SHP77 (cell line): ENCODE results near the gene PSMC2.
"Not testable (repeated sequence)": the region's sequence is repeated elsewhere in the genome, so short reads cannot be mapped to it uniquely, and the experiment has no call there.

Experiments
- DNase-seq, 2 experiments: peaks; one replicate each; lab custom pipeline; 2025; lab: John Stamatoyannopoulos, UW

The PSMC2 gene

DNA sequence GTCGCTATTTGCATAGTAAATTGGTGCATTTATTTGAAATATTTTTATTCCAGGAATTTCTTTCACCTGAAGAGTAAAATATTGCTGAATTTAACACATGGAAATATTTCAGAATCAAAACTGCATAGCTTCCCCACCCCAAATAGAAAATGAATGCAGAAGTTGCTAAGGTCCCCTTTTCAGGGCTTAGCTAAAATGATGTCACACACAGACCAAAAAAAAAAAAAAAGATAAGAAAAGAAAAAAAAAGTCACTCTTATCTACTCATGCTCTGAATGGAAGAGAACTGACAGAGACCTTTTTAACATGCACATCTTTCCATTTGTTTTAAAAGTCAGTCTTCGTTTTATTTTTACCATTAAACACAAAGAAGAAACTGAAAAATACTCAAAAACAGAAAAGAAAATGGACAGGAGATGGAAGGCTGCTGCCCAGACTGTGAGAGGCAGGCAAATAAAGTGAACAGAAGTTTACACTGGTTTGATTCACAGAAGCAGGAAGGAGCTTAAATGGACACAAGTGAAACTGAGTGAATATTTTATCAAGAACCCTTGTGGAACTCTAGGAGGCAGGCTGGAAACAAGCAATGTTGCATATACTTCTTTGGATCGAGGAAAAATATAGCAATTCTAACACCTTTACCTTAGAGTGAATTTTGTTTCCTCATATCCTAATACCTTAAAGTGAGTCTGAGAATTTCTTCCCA, 32.0 kb downstream of the PSMC2 start:
- DNase-seq = no peak

DNA sequence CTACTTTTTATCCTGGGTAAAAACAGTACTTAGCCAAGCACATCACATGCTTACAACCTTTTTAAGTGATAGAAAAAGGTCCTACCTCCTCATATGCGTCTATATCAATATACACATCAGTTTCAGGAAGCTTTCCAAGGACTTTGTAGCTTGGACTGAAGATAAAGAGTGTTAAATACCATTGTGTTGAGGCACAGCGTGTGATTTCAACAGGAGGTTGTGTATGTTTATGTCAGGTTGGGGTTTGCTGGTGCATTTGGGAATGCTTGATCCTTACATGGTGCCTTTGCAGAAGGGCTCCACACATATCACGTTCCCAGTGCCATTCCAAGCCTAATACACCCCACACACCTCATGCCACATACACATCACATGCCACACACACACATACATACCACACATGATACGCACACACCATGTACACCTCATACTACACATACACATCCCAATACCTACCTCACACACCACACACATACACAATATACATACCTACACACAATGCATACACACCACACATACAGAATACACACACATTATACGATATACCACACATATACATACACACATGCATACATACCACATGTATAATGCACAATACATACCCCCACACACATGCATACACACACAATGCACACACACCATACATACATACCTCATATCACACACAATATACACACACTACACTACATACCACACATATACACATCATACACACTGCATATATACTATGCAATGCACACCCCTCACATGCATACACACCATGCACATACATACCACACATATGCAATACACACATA, 33.1 kb downstream of the PSMC2 start:
- no peak for DNase-seq

DNA sequence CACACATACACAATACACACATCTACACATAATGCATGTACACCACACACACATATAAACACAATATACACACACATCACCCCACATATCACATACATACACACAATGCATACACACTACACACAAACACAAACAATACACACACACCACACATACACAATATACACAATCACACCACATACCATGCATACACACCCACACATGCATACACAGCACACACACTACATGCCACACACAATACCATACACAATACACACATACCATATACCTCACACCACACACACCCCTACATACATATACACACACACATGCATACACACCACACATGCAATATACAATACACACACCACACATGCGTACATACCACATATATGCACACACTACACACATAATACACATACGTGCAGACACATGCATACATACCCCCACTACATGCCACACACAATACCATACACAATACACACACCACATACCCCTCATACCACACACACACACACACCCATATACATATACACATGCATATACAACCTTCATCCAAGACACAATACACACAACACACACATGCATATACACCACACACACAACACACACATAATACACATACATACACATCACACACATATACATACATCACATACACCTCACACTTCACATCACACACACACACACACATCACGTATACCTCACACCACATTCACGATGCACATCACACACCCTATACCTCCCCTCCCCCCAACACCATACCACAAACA, 34.0 kb downstream of the PSMC2 start:
- DNase-seq = no peak

DNA sequence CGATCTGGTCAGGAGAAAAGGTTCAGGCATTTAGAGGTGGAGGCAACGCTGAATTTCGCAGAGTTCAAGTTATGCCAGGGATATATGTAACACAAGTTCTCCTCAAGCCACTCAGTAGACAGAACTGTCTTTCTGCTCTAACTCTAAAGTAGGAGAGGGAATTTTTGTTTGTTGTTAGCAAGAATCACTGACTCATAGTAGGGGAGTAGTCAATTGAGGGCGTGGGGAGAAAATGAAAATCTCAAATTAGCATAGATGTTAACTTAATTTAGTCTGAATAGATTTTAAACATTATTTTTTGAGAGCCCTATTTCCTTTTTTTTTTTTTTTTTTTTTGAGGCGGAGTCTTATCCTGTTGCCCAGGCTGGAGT, 34.6 kb downstream of the PSMC2 start:
- no peak for DNase-seq

DNA sequence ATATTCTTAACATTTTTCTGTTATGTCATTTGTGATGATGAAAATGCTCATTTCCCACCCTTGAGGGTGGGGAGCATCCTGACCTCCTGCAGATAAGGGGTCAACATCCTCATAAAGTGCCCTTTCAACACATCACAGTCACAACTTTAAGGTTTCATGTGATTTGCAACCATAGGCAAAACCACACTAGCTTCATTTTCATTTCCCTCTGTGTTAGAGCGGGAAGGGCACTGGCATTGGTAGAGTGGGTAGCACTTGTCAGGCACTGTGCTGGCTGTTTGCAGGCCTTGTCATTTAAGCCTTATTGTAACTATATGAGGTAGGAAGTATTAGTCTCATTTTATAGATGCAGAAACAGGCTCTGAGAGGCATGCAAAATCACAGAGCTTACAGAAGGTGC, 39.8 kb downstream of the PSMC2 start:
- DNase-seq = no peak

DNA sequence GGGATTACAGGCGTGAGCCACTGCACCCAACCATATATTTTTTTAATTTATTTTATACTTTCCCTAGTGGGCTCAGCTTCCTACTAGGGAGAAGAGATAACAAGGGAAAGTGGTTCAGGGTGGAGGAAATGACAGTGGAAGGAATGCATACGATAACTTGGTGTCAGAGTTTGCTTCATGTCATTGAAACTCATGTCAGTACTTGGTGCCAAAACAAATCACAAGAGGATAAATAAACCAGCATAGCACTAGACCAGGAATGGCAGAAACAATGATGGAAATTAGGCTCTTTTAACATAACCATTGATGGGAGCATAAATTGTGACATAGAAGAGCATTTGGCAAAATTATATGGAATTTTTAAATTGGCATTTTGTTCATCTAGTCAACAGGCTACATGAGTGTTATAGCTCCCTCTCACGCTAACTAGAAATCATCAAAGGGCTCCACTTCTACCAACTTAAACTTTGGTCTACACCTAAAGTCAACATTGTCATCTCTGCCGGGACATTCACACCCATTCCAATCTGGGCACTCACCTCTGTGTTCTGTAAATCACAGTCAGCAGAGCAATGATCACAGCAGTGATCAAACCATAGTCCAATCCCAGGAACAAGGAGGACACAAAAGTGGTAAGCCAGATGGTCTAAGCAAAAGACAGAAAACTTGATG, 41.2 kb downstream of the PSMC2 start:
- DNase-seq = no peak

DNA sequence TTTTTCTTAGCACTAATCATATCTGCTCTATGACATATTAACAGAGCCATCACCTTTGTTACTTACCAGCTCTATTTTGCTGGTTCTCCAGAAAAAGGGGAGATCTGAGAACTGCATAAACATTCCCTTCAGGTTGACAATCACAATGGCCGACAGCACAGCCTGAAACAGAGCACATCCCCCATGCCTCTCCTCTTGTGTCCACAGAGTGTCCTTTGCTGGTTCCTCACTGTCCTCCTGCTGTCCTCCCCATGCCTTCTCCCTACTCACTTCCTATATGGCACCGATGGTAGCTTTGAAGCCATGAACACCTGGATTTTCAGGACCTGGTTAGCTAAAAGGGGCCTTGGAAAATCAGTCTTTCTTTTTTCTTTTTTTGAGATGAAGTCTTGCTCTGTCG, 41.8 kb downstream of the PSMC2 start:
- no peak for DNase-seq

DNA sequence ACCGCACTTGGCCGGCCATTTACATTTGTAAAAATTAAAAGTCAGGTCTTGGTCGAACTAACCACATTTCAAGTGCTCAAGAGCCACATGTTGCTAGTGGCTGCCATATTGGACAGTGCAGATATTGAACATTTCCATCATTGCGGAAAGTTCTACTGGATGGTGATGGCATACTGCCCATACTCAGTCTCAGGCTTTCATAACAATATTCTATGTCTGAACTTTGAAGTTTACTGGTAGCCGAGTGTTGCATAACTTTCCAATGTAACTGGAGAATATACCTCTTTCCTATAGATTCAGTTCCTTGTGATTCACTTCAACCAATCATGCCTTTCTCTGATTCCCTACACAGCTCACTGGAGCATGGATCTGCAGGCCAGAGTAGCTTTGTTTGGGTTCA, 43.7 kb downstream of the PSMC2 start:
- DNase-seq = no peak

DNA sequence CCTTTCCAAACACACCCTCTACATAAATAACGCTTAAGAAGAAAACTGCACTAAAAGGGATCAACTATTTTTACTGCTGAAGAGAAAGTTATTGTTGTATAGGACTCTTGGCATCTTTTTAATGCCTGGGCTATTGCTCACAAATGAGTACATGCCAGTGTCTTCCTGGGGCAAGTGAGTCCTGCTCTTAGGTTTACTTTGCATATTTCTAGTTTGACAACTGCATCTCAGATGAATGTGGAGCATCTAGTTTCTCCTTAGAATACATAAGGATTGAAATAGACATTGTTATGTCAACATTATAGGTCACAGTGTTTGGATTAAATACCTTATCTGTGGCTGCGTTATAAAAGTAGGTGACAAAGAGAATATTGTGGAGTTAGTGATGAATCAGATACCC, 44.5 kb downstream of the PSMC2 start:
- no peak for DNase-seq

DNA sequence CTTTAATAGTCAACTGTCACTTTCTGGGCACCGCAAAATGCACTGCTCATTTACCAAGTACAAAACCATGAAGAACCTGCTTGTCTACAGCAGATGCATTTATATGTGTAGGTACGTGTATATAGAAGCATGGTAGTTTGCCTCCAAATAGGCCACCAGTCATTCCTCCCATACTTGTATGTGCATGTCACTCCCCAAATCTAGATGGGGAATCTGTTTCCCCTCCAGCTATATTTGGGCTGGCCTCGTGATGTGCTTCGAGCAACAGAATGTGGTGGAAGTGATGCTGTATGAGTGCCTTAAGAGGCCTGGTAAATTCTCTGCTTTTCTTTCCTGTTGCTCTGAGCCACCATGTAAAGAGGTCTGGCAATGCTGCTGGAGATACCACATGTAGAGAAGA, 47.1 kb downstream of the PSMC2 start:
- no peak for DNase-seq

DNA sequence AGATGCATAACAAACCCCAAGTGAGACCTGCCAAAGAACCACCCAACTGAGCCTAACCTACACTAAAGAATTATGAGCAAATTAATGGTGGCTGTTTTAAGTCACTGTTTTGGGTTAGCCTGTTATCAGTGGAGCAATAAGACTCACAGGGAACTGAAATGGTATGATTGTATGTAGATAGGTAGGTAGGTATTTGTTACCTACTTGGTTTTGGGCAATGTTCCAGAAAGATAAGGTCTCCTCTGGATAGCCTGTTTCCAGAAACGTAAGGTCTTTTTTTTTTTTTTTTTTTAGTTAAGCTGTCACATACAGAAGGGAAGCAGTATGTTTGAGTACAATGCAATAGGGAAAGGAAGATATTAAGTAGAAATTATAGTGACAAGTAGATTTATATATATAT, 47.6 kb downstream of the PSMC2 start:
- no peak for DNase-seq

DNA sequence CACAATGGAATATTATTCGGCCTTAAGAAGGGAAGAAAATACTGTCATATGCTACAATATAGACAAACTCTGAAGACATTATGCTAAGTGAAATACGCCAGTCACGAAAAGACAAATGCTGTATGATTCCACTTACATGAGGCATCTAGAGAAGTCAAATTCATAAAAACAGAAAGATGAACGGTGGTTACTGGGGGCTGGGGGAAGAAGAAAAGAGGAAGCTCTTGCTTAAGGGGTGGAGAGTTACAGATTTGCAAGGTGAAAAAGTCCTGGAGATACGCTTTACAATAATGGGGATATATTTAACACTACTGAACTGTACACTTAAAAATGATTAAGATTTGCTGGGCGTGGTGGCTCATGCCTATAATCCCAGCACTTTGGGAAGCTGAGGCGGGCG, 49.0 kb downstream of the PSMC2 start:
- DNase-seq = no peak

DNA sequence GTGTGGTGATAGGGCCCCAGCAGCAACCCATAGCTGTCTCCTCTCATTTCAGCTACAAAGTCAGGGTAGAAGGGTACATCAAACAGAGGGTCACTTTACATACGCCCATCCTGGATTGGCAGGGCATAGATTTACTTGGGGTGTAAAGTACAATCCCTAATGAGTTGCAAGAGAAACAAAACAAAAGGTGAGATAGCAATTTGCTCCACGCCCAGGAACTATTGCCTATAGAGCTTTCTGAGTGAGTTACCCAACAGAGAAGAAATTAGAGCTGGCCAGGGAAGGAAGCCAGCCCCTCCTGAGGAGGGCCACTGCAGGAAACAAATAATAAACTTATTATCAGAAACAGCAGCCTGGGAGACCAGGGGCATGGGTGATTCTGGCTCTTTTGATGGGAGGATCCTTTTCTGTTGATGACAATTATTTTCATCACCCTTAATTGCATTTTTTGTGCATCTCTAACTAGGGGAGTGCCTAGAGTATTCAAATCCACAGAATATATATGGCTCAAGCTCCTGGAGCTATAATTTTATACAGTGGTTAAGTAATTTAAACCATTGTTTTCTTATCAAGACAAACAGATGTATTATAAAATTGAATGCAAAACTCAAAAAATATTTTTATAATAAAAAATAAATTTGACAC, 51.2 kb downstream of the PSMC2 start:
- no peak for DNase-seq

DNA sequence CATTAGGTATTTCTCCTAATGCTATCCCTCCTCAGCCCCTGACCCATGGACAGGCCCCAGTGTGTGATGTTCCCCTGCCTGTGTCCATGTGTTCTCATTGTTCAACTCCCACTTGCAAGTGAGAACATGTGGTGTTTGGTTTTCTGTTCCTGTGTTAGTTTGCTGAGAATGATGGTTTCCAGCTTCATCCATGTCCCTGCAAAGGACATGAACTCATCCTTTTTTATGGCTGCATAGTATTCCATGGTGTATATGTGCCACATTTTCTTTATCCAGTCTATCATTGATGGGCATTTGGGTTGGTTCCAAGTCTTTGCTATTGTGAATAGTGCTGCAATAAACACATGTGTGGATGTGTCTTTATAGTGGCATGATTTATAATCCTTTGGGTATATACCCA, 52.2 kb downstream of the PSMC2 start:
- not testable (repeated sequence) for DNase-seq

DNA sequence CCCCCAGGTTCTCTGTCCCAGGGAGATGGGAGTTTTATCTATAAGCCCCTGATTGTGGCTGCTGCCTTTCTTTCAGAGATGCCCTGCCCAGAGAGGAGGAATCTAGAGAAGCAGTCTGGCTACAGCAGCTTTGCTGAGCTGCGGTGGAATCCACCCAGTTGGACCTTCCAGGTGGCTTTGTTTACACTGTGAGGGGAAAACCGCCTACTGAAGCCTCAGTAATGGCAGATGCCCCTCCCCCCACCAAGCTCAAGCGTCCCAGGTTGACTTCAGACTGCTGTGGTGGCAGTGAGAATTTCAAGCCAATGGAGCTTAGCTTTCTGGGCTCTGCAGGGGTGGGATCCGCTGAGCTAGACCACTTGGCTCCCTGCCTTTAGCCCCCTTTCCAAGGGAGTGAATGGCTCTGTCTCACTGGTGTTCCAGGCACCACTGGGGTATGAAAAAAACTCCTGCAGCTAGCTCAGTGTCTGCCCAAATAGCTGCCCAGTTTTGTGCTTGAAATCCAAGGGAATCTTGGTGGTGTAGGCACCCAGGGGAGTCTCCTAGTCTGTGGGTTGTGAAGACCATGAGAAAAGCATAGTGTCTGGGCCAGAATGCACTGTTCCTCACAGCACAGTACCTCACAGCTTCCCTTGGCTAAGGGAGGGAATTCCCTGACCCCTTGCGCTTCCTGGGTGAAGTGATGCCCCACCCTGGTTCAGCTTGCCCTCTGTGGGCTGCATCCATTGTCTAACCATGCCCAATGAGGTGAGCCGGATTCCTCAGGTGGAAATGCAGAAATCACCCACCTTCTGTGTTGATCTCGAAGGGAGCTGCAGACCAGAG, 58.6 kb downstream of the PSMC2 start:
- DNase-seq = peak in 1 of 2 experiments; percentile 1

DNA sequence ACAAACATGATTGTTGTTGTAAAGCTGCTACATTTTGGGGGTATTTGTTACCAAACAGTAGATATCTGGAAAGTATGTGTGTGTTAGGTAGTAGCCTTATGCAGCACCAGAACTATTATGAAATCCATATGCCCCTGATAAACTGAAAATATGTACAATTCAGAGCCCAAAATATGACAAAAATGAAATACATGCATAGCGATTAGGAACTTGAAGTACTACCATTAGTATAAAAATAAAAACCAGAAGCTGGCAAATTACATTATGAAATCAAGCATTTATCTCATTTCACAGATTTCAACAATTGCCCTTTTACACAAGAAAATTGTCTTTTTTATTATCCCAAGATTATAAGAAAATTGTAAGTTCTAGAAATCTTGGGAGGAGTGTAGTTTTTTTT, 64.7 kb downstream of the PSMC2 start:
- no peak for DNase-seq

DNA sequence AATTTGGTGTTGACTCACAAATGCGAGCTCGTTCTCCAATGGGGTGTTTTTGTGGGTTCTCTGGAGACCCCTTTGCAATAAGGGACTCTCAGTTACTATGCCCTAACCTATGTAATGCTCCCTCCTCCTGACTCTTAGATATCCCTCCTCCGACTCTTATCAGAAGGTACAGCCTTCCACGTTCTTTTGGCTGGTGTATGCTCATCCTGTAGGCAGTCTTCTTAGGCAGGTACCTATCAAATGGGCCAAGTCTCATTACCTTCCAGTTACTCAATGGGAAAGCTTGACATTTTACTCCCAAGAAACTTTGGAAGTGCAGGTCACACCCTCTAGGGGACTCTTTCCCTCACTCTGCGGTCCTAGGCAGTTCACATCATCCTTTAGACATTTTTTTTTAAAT, 66.0 kb downstream of the PSMC2 start:
- no peak for DNase-seq

DNA sequence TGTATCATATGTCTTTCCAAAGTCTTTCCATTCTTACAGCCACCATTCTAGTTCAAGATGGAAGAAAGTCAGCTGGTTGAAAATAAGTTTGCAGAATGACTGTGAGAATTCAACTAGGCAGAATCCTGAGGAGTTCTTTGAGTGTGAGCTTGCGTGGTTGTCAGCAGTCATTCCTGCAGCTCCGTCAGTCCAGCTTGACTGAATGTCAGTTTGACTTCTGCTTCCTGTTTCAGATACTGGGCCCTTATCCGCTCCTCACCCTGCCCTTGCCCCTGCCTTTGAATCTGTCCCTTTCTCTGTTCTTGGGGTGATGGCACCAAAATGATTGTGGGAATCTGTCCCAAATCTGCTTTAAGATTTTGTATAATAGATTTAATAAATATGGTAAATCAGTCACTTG, 70.8 kb downstream of the PSMC2 start:
- DNase-seq = no peak
